DMS53 treated with DMSO at 0.1 percent for 48 hours (cell line): Measurements from ENCODE around the gene EFNA5.
A peak's percentile ranks its signal among the peaks of the same experiment; 100 is the strongest.
"Not testable (repeated sequence)": the region's sequence is repeated elsewhere in the genome, so short reads cannot be mapped to it uniquely, and the experiment has no call there.

Experiments used
- DNase-seq: peaks from one replicate; lab custom pipeline; 2025; ENCODE audit not compliant: unreplicated experiment; lab: John Stamatoyannopoulos, UW

EFNA5 gene

DNA sequence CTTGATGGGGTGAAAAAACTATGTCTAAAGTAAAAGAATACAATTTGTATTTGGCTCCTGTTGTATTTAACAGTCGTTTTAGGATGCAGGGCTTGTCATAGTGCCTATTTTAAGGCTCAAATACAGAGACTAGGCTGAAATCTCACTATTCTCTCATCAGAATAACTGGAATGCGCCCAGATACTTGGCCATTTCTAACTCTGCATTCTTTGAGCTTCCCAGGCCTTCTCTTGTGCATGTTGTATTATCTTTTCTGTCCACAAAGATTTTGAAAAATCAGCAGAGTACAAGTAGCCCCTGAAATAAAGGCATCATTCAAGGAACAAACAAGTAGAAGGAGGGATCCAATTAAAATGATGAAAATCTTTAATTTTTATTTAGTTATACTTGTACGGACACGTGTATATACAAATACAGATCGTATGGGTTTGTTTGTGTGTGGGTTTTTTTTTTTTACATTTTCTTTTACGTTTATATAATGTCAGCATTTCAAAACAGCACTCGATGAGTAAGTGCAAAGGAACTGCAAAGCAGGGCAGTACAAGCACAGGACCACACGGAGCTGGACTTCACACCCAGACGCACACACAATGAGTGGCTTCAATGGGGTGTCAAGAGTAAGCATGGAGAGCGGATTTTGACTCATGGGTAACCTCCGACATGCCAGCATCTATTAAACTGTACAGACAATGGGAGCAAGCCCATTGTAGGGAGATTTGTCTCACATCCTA is 294.0 kb downstream of the EFNA5 start:
- no peak for DNase-seq

GRCh38 chr5:107373549-107374263 is 297.0 kb downstream of the EFNA5 start:
- no peak for DNase-seq

GRCh38 chr5:107372723-107373450 is 297.9 kb downstream of the EFNA5 start:
- DNase-seq, result no peak

GRCh38 chr5:107370396-107370968 is 300.3 kb downstream of the EFNA5 start:
- DNase-seq, result no peak

GRCh38 chr5:107369622-107370021 is 301.1 kb downstream of the EFNA5 start:
- no peak for DNase-seq

GRCh38 chr5:107368615-107369014 is 302.1 kb downstream of the EFNA5 start:
- no peak for DNase-seq

GRCh38 chr5:107367939-107368338 is 302.8 kb downstream of the EFNA5 start:
- DNase-seq, result no peak

DNA sequence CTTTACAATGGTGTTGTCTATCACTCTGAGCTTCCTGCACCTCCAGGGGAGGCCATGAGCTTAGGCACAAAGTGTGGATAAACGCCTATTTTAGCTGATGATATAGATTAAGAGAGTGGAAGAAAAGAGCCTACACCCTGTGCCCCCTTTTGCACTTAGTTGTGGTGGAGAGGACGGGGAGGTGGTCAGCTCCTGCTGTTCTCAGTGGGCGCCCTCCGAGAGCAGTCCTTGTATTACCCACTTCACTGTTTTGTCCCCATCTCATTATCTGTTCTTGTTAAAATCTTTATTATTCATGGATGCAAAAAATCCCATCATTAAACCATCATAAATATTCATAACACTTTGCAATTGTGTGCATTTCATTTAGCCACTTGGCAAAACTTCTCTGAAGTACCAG is 303.3 kb downstream of the EFNA5 start:
- no peak for DNase-seq

- DNase-seq, result no peak
These were observed 305.2 kb downstream of the EFNA5 start for GRCh38 chr5:107365320-107366109.

DNA sequence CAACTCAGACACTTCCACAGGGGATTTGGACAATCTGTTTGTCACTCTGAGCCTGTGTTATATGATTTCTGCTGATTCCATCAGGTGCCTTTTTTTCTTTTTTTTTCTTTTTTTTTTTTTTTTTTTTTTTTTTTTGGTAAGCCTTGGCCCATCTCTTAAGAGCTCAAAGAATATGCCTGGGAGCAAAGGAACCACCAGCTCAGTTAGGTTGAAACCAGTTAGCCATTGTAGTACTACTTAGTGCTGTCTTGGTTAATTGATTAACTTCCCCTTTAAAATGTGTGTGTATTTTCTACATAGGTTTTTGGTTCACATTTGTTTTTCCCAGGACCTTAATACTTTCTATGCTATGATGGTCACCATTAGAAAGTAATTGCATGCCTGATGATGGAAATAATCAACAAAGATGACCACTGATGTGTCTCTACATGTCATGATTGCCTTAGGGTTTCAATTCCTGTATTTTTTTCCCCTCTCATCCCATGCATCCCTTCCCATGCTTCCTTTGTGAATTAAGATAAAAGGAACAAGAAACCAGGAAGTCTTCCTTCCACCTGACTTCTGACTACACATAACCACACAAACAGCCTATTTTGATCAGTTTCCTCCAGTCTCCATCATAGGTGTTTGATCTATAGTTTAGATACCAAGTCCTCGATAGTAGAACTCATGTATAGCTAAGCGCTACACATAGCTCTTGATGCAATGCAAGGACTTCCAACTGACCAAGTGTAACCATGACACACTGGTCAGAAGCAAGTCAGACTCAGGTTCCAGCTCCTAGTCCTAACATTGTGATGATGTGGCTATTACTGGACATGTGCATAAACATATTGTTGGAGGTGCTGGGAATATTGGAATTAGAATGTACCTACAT is 306.1 kb downstream of the EFNA5 start:
- DNase-seq, result no peak

DNA sequence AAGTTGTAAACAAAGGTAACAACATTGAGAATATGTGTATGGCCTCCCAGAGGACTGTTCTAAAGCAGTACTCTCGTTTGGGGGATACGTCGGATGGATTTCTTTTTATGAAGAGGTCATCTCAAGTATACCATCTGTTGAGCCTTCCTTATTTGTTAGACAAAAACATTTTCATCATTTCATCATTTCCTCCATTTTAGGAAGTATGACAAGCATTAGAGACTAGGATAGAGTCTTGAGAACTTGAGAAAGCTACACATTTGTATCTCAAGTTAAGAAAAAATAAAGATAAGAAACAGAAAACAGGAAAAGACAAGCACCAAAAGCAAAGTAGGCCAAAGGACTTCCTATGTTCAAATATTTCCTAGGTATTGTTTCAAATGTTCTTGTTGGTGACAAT is 307.0 kb downstream of the EFNA5 start:
- DNase-seq, result no peak

DNA sequence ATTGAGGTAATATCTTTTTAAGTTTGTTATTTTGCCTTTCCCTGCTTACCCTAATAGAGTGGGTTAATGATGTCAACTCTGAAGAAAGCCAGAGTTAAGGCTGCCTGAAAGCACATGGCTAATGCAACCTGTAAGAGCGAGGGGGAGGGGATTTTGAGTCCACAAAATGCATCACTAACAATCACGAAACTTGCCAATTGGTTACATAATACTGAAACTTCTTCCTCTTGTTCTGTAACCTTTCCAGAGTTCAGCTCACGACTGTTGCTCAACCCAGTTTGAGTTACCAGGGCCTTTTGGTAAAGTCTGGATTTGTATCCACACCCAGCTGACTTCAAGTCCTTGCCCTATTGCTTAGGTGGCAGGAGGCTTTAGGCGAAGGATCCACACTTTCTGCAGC is 308.8 kb downstream of the EFNA5 start:
- DNase-seq, result no peak

- DNase-seq, result no peak
These were observed 310.9 kb downstream of the EFNA5 start for GRCh38 chr5:107359916-107360234.

DNA sequence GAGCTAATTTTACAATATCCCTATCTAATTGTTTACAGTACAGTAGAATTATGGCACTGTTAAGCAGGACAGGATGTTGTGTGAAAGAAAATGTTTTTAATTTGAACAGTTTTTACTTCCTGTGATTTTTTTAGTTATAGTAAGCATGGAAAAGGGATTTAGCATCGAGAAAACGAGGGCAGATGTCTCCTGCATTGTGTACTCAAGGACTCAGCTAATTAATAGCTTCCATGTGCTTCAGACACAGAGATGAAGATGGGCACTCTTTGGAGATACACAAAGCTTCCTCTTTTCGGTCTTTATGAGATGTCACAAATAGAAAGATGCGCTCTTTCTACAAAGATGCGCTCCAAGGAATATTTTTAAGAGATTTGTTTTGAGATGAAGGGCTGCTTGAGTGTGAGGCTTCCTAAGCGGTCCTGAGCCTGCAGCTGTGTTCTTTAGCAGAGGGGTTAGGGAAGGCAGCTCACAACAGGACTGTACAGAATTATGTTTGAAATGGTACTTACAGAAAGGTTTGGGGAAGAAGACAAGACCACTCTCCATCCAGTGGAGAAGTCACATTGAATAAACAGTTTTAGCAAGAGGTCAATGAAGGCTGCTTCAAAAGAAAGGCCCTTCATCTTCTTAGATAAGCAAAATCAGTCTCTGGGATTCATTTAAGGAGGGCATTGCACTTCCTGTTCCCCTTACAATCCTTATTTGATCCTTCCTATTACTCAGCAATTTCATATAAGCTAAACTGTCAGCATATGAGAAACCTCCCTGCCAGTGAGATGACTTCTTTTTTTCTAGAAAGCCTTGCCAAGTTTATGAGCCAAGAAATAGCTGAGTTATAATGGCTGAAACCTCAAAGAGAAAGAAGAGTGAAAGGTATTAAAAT is 311.5 kb downstream of the EFNA5 start:
- DNase-seq, result peak; percentile 23

- no peak for DNase-seq
These were observed 313.8 kb downstream of the EFNA5 start for GRCh38 chr5:107356891-107357290.

DNA sequence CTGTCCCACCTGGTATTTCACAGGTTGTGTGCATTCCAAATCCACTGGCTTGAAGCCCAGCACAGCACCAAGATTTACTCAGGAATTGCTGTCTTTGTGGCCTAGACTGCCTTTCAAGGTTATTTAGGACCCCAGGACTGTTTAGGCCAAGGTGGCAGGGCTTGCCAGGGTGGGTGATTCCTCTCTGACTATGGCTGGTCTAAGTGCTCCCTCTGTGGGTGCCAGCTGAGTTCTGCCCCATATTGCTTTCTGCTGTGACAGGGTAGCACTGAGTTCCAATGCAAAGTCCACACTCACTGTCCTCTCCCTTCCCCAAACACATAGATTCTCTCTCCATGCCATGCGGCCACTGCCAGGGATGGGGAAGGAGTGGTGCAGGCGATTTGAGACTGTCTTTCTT is 318.2 kb downstream of the EFNA5 start:
- DNase-seq, result no peak

DNA sequence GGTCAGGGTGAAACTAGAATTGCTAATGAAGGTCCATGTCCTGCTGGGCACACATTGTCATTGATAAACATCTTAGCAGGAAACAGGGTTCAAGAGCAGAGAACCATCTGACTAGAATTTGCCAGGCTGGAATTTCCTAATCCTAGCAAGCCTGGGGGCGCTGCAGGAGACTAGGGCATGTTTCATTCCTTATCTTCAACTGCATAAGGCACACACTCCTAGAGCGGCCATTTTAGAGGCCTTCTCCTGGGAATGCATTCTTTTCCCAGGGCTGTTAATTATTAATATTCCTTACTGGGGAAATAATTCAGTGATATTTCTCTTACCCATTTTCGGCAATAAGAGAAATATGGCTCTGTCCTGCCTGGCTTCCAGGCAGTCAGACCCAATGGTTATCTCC is 324.2 kb downstream of the EFNA5 start:
- not testable (repeated sequence) for DNase-seq

DNA sequence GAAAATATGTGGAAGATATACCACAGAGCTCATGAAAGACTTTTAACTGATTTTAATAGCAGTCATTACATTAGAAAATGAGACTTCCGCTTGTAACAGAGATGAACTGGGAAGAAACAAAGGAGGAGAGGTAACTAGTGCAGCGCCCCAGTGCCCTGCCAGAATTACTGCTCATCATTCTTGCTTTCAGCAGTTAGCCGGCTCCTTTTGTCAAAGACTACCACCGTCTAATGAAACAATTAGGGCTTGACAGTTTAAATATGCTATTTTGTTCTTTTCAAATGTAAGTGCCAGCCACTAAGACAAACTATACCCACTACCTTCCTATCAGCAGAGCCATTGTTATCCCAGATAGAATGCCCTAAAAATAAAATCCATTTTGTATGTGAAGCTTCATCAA is 328.4 kb downstream of the EFNA5 start:
- no peak for DNase-seq
